ENCODE results near the gene GAB2.

Gene GAB2

GRCh38 chr11:78427615-78428265, 10.1 kb upstream of the GAB2 start:
- DNase-seq: no peak

GRCh38 chr11:78426845-78427244, 9.2 kb upstream of the GAB2 start:
- DNase-seq: no peak

- DNase-seq: no peak
These were observed 7.9 kb upstream of the GAB2 start for GRCh38 chr11:78425399-78426070.

GRCh38 chr11:78424334-78425270, 7.0 kb upstream of the GAB2 start:
- DNase-seq: no peak

- DNase-seq: no peak
These were observed 5.6 kb upstream of the GAB2 start for GRCh38 chr11:78423241-78423640.

GRCh38 chr11:78420796-78421209, 3.2 kb upstream of the GAB2 start:
- peak; percentile 60 to 67 for DNase-seq

GRCh38 chr11:78420255-78420764, 2.7 kb upstream of the GAB2 start:
- peak; percentile 54 to 68 for DNase-seq

GRCh38 chr11:78419327-78419726, 1.7 kb upstream of the GAB2 start:
- no peak for DNase-seq

- DNase-seq: no peak
These were observed 1.1 kb upstream of the GAB2 start for GRCh38 chr11:78418584-78419211.

- peak; percentile 69 to 75 for DNase-seq
These were observed 416 bp upstream of the GAB2 start for GRCh38 chr11:78417888-78418583.

GRCh38 chr11:78416285-78417174, 1.1 kb downstream of the GAB2 start:
- DNase-seq: peak; percentile 77 to 79

GRCh38 chr11:78415338-78415737, 2.3 kb downstream of the GAB2 start:
- DNase-seq: no peak

GRCh38 chr11:78414321-78415051, 3.1 kb downstream of the GAB2 start:
- DNase-seq: no peak

GRCh38 chr11:78408619-78409018, 9.0 kb downstream of the GAB2 start:
- no peak for DNase-seq

- DNase-seq: no peak
These were observed 10.9 kb downstream of the GAB2 start for GRCh38 chr11:78406568-78407196.

GRCh38 chr11:78405805-78406204, 11.8 kb downstream of the GAB2 start:
- DNase-seq: no peak

- DNase-seq: no peak
These were observed 13.8 kb downstream of the GAB2 start for GRCh38 chr11:78403781-78404180.

GRCh38 chr11:78402847-78403246, 14.8 kb downstream of the GAB2 start:
- no peak for DNase-seq

GRCh38 chr11:78400702-78401101, 16.9 kb downstream of the GAB2 start:
- DNase-seq: no peak

- no peak for DNase-seq
These were observed 17.5 kb downstream of the GAB2 start for GRCh38 chr11:78400116-78400515.

All from activated CD4-positive, alpha-beta T cell treated with anti-CD3 and anti-CD28 coated beads, Interleukin-2, amount 50 U/mL, for 48 hours (primary cell).